ENCODE data around the gene ERCC3.

- TF ChIP-seq POLR2A (IDR thresholded peaks at IDR 0.05; ENCODE audit: low read depth, low read length): no peak
- TF ChIP-seq POLR2AphosphoS5 (IDR thresholded peaks at IDR 0.05; ENCODE audit: low read depth, low read length): no peak
Measured at GRCh38 chr2:127302168-127302567, 8.2 kb upstream of the ERCC3 start.
